NK-92 (cell line): ENCODE results near the gene CD83.

Experiments used
- DNase-seq: peaks from one replicate; lab custom pipeline; 2025; ENCODE audit not compliant: unreplicated experiment; lab: John Stamatoyannopoulos, UW

Gene CD83

GRCh38 chr6:14091339-14091978, 26.1 kb upstream of the CD83 start:
- no peak for DNase-seq

DNA sequence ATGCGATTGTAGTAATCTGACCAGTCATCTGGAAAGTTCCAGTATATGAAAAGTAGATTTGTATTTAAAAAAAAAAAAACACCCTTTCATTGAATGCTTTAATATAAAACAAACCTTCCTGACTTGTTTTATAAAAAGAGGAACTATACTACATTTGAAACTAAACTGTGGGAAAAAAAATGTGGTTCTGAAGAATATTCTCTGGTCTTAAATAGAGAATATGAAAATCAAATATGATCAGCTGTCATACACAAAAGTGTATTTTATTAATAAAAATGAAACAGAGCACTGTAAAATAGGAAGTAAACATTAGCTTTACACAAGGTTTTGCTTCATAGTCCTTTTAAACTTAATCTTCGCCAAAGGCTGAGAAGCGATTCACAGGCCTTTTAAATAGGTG, 25.3 kb upstream of the CD83 start:
- no peak for DNase-seq

GRCh38 chr6:14092838-14093789, 24.5 kb upstream of the CD83 start:
- no peak for DNase-seq

DNA sequence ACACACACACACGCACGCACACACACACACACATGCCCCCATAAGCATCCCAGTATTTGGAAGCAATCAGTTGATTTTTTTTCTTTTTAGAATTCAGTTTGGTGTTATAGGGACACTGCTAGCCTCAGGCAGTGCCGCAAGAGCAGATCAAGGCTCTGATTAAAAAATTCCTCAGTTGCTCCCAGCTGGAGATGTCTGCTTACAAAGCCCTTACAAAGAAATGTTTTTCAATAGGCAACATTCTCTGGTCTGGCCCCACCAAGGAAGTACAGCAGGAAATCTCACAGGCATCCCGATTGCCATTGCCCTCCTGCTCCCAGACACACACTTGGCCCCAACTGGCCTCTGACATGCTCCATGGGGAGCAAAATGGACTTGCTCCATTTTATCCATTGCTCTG, 22.9 kb upstream of the CD83 start:
- no peak for DNase-seq

DNA sequence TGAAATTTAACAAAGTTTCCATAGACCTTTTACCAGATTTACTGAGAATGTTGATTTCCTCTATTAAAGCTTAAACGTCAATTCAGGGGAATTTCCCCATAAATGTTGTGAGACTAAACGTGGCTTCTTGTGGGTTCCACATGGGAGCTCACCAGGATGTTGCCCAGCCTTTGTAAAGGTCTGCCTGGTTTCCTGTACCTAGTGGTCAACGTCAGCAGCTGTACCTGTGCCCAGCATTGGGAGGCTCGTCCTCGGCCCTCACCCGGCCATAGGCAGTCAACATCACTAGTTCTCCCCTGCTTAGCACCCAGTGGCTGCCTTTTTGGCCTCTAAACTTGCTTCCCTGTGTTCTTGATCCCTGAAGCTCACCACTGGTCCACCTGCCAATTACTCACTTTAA, 22.1 kb upstream of the CD83 start:
- DNase-seq = no peak

GRCh38 chr6:14100138-14100537, 17.4 kb upstream of the CD83 start:
- no peak for DNase-seq

DNA sequence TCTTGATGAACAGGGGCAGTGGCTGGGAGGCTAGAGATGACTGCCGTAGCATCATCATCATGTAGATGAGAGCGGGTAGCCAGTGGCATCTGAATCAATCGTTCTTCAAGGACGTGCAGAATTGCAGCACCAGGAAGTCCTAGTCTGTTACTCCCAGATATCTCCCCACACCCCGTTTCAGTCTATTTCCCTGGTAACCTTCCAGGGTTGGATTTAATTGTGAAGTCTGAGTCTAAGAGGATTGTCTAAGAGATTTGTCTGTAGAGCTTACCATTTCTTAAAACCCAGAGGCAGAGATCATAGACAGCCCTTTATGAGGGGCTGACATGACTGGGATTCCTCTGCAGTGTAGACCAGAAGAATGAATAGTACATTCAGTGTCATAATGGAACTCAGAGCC, 16.6 kb upstream of the CD83 start:
- DNase-seq = no peak

GRCh38 chr6:14102383-14102782, 15.2 kb upstream of the CD83 start:
- DNase-seq = no peak

- DNase-seq = no peak
These were observed 12.0 kb upstream of the CD83 start for GRCh38 chr6:14105547-14105946.

DNA sequence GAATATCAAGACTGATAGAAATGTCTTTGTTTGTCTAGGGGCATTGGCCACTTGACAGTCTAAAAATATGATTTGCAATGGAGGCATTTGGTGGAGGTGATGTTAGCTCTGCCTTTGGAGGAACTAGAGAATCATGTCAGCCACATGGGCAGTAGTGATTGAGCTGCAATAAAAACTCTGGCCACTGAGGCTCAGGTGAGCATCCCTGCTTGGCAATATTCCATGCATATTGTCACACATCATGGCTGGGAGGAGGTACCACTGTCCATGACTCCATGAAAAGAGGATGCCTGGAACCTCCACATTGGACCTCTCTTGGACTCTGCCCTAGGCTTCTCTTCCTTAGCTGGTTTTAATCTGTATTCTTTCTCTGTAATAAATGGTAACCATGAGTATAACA, 10.6 kb upstream of the CD83 start:
- no peak for DNase-seq

- no peak for DNase-seq
These were observed 9.7 kb upstream of the CD83 start for GRCh38 chr6:14107711-14108494.

DNA sequence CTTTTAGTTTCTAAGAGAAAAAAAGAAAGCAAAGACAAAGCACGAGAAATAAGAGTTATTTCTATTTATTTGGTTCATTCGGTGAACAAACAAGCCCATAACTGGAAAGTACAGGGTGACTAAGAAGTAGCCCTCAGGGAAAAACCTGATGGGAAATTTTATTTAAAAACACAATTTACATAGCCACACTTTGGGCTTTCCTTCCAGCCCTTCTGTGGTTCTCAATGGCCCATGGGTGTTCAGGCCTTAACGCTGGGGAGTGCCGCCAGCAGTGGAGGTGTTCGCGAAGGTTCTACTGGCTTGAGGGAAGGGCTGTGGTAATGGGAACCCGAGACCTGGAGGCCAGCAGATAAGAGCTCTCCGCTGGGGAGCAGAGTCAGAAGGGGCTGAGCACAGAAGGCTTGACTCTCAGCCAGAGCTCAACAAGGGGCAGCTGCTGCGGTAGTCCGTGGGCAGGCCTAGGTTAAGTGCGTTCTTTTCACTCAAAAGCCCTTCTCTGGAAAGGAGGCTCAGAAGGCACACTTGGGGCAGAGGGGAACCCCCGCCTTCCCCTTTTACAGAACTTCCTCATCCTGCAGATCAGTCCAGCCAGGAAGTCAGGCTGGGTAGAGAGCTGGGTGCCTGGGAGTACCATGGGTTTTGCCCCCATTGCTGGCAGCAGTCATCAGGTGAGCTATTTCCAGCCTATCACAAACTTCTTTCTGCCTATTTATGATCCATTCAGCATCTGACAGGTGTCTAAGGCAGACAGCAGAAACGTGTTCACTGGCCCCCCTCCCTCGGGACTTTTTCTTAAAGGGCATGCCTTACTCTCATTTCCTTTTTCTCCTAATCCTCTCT, 8.8 kb upstream of the CD83 start:
- no peak for DNase-seq

- DNase-seq = no peak
These were observed 8.2 kb upstream of the CD83 start for GRCh38 chr6:14109411-14109826.

DNA sequence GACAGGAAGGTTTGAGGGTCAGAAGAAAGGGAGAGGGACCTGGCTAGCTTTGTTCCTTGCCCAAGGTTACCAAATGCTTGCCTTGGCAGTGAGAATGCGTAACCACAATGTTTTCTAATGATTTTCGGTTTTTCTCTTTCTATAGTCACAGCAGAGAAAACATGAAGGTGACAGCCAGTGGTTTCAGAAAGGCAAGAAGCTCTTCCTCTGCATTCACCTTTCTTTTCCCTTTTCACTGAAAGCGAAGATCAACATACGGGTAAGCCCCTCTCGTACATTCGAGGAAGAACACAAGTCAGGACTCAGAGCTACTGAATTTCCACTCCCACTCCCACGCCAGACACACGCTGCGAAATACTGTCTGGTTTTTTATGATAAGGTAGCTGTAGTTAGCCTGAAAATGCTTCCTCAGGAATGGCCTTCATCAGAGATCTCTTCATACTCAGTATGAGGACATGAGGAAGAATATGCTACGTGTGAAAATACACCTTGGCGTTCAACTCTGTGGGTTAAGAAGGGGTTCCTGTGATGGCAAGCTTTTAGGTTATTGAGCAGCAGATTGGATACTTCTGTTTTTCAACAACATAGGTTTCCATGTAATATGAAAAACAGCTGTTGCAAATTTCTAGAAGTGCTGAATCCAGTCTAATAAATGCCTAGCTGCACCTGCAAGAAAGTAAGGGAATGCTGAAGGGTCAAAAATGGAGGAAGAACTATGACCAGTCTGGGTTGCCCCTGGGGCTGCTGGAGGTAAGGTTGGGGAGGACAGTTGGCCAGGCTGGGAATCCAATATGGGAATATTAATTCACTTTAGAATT, 7.4 kb upstream of the CD83 start:
- DNase-seq = no peak

- no peak for DNase-seq
These were observed 3.6 kb upstream of the CD83 start for GRCh38 chr6:14113976-14114375.

- no peak for DNase-seq
These were observed 493 bp downstream of the CD83 start for GRCh38 chr6:14118091-14118439.

DNA sequence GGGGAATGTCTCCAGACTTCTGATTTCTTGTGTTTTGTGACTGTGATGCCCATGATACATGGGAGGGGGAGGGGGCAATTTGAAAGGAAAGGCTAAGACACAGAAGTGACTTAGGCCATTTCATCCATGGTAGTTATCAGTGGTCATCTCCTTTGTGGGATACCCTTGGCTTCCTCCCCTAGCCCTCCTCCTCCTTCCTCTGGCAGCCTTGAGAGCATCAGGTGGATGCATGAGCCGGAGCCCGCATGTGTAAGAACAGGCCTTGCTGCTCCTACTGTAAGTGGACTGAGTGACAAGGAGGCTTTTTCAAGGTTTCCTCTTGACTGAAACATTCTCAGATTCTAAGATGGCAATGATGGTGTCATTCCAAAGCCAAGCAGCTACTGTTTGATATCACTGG, 874 bp downstream of the CD83 start:
- DNase-seq = no peak

- no peak for DNase-seq
These were observed 2.2 kb downstream of the CD83 start for GRCh38 chr6:14119784-14120183.

DNA sequence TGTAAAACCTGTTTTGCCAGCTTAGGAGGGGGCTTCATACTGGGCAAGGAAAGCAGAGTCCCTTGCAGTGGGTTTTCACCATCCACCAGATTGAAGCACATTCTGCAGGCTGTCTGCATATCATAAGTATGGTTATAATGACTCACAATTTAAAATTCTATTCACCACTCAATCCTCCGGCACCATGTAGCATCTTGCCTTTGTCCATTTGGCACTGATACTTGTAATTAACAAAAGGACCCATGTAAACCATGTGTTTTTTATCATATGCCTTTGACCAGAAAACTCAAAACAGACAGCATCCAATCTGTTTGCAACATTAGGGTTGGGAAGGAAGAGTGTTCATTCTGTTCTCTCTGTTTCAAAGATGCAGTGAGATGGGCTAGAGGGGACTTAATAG, 3.0 kb downstream of the CD83 start:
- no peak for DNase-seq

GRCh38 chr6:14121936-14122344, 4.4 kb downstream of the CD83 start:
- DNase-seq = no peak
